C4-2B (cell line): ENCODE data around the gene PAK2.

ENCODE experiments used
- H3K27ac ChIP-seq: fragments of 450-650 bp; 2 replicates; pipeline ENCODE4 v1.5.1; 2017
- CTCF ChIP-seq: fragments of 450-650 bp; conservative IDR thresholded peaks from 2 replicates; pipeline ENCODE4 v1.5.1; 2017; ENCODE audit warnings: mild to moderate bottlenecking
- ZFX ChIP-seq: fragments of 450-650 bp; IDR thresholded peaks from 2 replicates; pipeline ENCODE4 v1.6.1; 2017

PAK2 gene

GRCh38 chr3:196697270-196697669 is 42.4 kb upstream of the PAK2 start:
- no peak overlapping the region for H3K27ac ChIP-seq
- TF ChIP-seq CTCF = no peak
- no peak for TF ChIP-seq ZFX

GRCh38 chr3:196699749-196700148 is 39.9 kb upstream of the PAK2 start:
- no peak overlapping the region for H3K27ac ChIP-seq
- TF ChIP-seq ZFX (no peak), CTCF (no peak)

GRCh38 chr3:196700801-196701200 is 38.9 kb upstream of the PAK2 start:
- TF ChIP-seq ZFX (no peak), CTCF (no peak)
- no peak overlapping the region for H3K27ac ChIP-seq

- H3K27ac ChIP-seq = no peak overlapping the region
- no peak for TF ChIP-seq CTCF
- TF ChIP-seq ZFX = no peak
Observed at GRCh38 chr3:196706327-196706726, 33.3 kb upstream of the PAK2 start.

- TF ChIP-seq CTCF = no peak
- no peak for TF ChIP-seq ZFX
- H3K27ac ChIP-seq = no peak overlapping the region
Observed at GRCh38 chr3:196706731-196707130, 32.9 kb upstream of the PAK2 start.

GRCh38 chr3:196707566-196707965 is 32.1 kb upstream of the PAK2 start:
- H3K27ac ChIP-seq = no peak overlapping the region
- TF ChIP-seq CTCF = no peak
- no peak for TF ChIP-seq ZFX

- no peak overlapping the region for H3K27ac ChIP-seq
- TF ChIP-seq ZFX = no peak
- TF ChIP-seq CTCF = no peak
Observed at GRCh38 chr3:196708467-196708866, 31.2 kb upstream of the PAK2 start.
